SK-N-SH treated with all-trans-retinoic acid at 6 μM for 48 hours (cell line): ENCODE measurements around the gene PRKCQ.

Experiments used
- ATAC-seq: fragments of 200-7000 bp; cut with Tn5 transposase; 3 replicates; pipeline ENCODE4 v1.9.1; 2020; ENCODE audit warnings: mild to moderate bottlenecking, moderate library complexity
- ARNTL ChIP-seq: fragments of 450-650 bp; formaldehyde crosslinking; IDR thresholded peaks from 2 replicates; pipeline ENCODE4 v1.5.0; 2020; ENCODE audit warnings: low read depth, mild to moderate bottlenecking, moderate library complexity, borderline replicate concordance
- BACH2 ChIP-seq: fragments of 250-450 bp; sonication (Bioruptor Pico); IDR thresholded peaks from 2 replicates; pipeline ENCODE4 v1.9.0; 2021; ENCODE audit warnings: mild to moderate bottlenecking, borderline replicate concordance
- CSDC2 ChIP-seq: fragments of 250-450 bp; sonication (Bioruptor Pico); IDR thresholded peaks from 2 replicates; pipeline ENCODE4 v1.5.0; 2020; ENCODE audit warnings: mild to moderate bottlenecking, moderate library complexity
- ESRRG ChIP-seq: fragments of 250-450 bp; sonication (Bioruptor Pico); IDR thresholded peaks from 2 replicates; pipeline ENCODE4 v1.6.1; 2021; ENCODE audit warnings: mild to moderate bottlenecking
- GLIS3 ChIP-seq: fragments of 250-450 bp; sonication (Bioruptor Pico); IDR thresholded peaks from 2 replicates; pipeline ENCODE4 v1.5.0; 2020; ENCODE audit warnings: mild to moderate bottlenecking, moderate library complexity
- ISL1 ChIP-seq: fragments of 250-450 bp; sonication (Bioruptor Pico); IDR thresholded peaks from 2 replicates; pipeline ENCODE4 v2.1.2; 2022; ENCODE audit warnings: mild to moderate bottlenecking, moderate library complexity
- OSR1 ChIP-seq: fragments of 250-450 bp; sonication (Bioruptor Pico); IDR thresholded peaks from 2 replicates; pipeline ENCODE4 v1.8.0; 2022; ENCODE audit warnings: moderate library complexity, mild to moderate bottlenecking, inconsistent platforms
- PPARA ChIP-seq: fragments of 250-450 bp; sonication (Bioruptor Pico); IDR thresholded peaks from 2 replicates; pipeline ENCODE4 v1.5.0; 2020; ENCODE audit warnings: mild to moderate bottlenecking, borderline replicate concordance
- SNAI2 ChIP-seq: fragments of 250-450 bp; sonication (Bioruptor Pico); IDR thresholded peaks from 2 replicates; pipeline ENCODE4 v1.5.0; 2020; ENCODE audit warnings: mild to moderate bottlenecking, moderate library complexity
- TCF4 ChIP-seq: fragments of 250-450 bp; sonication (Bioruptor Pico); IDR thresholded peaks from 2 replicates; pipeline ENCODE4 v1.8.0; 2021; ENCODE audit warnings: mild to moderate bottlenecking, moderate library complexity, borderline replicate concordance
- TOX ChIP-seq: fragments of 250-450 bp; sonication (Bioruptor Pico); IDR thresholded peaks from 2 replicates; pipeline ENCODE4 v1.8.0; 2021; ENCODE audit warnings: mild to moderate bottlenecking, moderate library complexity, borderline replicate concordance
- ZC3H10 ChIP-seq: fragments of 250-450 bp; sonication (Bioruptor Pico); IDR thresholded peaks from 2 replicates; pipeline ENCODE4 v1.5.1; 2021; ENCODE audit warnings: mild to moderate bottlenecking, moderate library complexity
- ZFP3 ChIP-seq: fragments of 250-450 bp; sonication (Bioruptor Pico); IDR thresholded peaks from 2 replicates; pipeline ENCODE4 v1.5.0; 2020; ENCODE audit warnings: mild to moderate bottlenecking, moderate library complexity
- ZFP30 ChIP-seq: fragments of 450-650 bp; formaldehyde crosslinking; IDR thresholded peaks from 2 replicates; pipeline ENCODE4 v1.5.0; 2022; ENCODE audit warnings: mild to moderate bottlenecking, moderate library complexity
- ZNF70 ChIP-seq: fragments of 450-650 bp; formaldehyde crosslinking; IDR thresholded peaks from 2 replicates; pipeline ENCODE4 v1.5.0; 2020; ENCODE audit warnings: mild to moderate bottlenecking, moderate library complexity
- ZNF8 ChIP-seq: fragments of 450-650 bp; formaldehyde crosslinking; IDR thresholded peaks from 2 replicates; pipeline ENCODE4 v1.5.0; 2020; ENCODE audit warnings: mild to moderate bottlenecking, moderate library complexity
- TF ChIP-seq, protein P1 (sequence below): fragments of 250-450 bp; sonication (Bioruptor Pico); IDR thresholded peaks from 2 replicates; pipeline ENCODE4 v1.8.0; 2021; ENCODE audit warnings: low read depth, mild to moderate bottlenecking, moderate library complexity, borderline replicate concordance
- TF ChIP-seq, protein P2 (sequence below): fragments of 250-450 bp; sonication (Bioruptor Pico); IDR thresholded peaks from 2 replicates; pipeline ENCODE4 v1.5.1; 2020; ENCODE audit warnings: low read depth, mild to moderate bottlenecking, moderate library complexity
- TF ChIP-seq, protein P3 (sequence below): fragments of 250-450 bp; sonication (Bioruptor Pico); IDR thresholded peaks from 2 replicates; pipeline ENCODE4 v1.8.0; 2020; ENCODE audit warnings: mild to moderate bottlenecking, moderate library complexity, borderline replicate concordance

The PRKCQ gene

DNA sequence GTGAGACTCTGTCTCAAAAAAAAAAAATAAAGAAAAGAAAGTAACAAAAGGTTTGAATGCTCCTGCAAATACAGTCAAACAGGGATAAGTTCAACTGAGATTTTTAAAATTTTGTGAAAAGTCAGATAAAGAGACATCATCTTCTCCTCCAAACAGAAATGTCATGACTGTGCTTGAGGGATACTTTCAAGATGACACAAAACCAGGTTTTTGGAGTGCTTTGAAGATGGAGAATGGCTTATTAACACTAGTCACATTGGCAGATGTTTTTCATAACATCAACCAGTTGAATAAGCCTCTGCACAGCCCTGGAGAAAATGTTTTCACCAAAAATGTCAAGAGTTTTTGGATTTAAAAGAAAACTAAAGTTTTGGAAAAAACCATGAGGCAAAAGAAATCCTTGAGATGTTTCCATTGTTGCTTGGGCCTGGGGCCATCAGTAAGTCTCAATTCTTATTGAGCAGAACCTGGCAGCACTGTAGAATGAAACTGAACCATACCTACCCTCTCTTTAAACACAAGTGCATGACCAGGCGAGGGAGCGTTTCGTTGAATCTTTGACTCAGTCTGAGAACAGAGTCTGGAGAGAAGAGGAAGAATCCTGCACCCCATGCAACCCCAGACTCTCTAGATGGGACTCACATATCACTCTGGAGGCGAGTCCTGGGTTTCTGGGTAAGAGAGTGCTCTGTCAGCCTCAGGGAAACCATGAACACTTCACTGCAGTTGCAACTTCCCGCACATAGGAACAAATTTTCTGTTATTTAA, 37.4 kb upstream of the PRKCQ start:
- TF ChIP-seq PPARA (CRISPR knock-in tag) (no peak), ESRRG (CRISPR knock-in tag) (no peak), ZC3H10 (CRISPR knock-in tag) (no peak)
- no peak for ATAC-seq

DNA sequence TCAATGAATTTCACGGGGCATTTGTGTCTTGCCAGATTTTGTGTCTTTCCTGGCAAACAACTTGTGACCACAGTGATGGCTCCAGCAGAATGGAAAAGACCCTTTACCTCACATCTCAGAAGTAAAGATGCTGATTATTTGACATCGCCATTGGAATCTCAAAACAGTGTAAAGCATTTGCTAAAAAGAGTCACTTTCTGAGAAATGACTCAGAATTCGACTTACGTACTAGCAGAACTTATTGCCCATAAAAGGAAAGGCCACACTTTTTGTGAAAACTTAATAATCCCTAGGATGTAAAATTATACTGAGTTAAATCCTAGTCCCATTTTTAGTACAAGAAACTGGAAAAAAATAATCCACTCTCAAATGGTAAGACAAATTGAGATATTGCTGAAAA, 35.9 kb upstream of the PRKCQ start:
- no peak for ATAC-seq
- TF ChIP-seq SNAI2 (no peak), ISL1 (CRISPR knock-in tag) (no peak)

DNA sequence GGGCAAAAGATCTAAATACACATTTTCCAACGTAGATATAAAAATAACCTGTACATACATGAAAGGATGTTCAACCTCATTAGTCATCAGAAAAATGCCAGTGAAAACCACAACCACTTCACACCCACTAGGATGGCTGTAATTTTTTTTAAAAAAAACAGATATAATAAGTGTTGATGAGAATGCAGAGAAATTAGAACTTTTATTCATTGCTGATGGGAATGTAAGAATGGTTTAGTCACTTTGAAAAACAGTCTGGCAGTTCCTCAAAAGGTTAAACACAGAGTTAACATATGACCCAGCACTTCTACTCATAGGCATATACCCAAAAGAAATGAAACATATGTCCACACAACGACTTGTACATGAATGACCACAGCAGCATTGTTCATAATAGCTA, 32.3 kb upstream of the PRKCQ start:
- ATAC-seq: no peak
- no peak for TF ChIP-seq GLIS3 (CRISPR knock-in tag)
- no peak for TF ChIP-seq ISL1 (CRISPR knock-in tag)

DNA sequence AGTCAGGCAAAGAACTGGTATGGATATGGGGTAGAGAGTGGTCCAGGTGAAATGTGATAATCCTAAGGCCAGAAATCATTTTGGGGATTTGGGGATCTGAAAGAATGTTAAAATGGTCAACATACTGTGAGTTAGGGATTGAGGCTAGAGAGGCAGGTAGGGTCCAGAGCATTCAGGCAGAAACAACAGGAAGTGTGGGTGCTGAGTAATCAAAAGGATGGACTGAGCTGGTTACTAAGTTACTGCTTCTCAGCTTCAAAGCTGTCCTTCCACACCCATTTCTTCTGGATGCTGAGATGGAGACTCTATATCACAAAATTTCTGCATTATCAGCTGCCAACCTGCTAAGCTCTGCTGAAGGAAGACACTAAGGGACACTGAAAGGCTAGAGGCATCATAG, 30.6 kb upstream of the PRKCQ start:
- TF ChIP-seq CSDC2 (CRISPR knock-in tag) (no peak), ESRRG (CRISPR knock-in tag) (no peak), TOX (CRISPR knock-in tag) (no peak), OSR1 (CRISPR knock-in tag) (no peak), ZNF70 (no peak), TCF4 (no peak), BACH2 (CRISPR knock-in tag) (no peak)
- TF ChIP-seq, protein P1, sequence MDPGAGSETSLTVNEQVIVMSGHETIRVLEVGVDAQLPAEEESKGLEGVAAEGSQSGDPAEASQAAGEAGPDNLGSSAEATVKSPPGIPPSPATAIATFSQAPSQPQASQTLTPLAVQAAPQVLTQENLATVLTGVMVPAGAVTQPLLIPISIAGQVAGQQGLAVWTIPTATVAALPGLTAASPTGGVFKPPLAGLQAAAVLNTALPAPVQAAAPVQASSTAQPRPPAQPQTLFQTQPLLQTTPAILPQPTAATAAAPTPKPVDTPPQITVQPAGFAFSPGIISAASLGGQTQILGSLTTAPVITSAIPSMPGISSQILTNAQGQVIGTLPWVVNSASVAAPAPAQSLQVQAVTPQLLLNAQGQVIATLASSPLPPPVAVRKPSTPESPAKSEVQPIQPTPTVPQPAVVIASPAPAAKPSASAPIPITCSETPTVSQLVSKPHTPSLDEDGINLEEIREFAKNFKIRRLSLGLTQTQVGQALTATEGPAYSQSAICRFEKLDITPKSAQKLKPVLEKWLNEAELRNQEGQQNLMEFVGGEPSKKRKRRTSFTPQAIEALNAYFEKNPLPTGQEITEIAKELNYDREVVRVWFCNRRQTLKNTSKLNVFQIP (CRISPR knock-in tag): no peak
- ATAC-seq: no peak

DNA sequence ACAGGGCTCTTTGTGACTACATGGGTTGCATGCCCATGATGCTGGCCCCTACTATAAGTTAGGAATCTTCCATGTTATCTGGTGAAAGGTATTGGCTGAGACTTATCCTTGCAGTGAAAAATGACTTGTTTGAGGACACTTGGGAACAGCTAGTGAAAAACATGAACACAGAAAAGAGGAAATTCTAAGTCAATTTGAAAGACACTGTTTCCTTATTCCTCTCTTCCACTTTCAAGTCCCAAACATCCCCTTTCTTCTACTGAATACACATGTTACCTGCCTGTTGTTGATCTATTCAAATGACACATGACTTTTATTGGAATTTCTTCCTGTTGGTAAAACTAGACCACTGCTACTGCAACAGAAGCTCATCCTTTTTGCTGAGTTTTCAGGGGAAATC, 29.5 kb upstream of the PRKCQ start:
- TF ChIP-seq PPARA (CRISPR knock-in tag): no peak
- TF ChIP-seq ZNF8 (CRISPR knock-in tag): no peak
- no peak for TF ChIP-seq ISL1 (CRISPR knock-in tag)
- TF ChIP-seq ZFP3 (CRISPR knock-in tag): no peak
- no peak for TF ChIP-seq ZFP30 (CRISPR knock-in tag)
- TF ChIP-seq, protein P1 (CRISPR knock-in tag): no peak
- no peak for TF ChIP-seq GLIS3 (CRISPR knock-in tag)
- no peak for TF ChIP-seq OSR1 (CRISPR knock-in tag)
- no peak for TF ChIP-seq SNAI2
- TF ChIP-seq BACH2 (CRISPR knock-in tag): no peak
- ATAC-seq: no peak

DNA sequence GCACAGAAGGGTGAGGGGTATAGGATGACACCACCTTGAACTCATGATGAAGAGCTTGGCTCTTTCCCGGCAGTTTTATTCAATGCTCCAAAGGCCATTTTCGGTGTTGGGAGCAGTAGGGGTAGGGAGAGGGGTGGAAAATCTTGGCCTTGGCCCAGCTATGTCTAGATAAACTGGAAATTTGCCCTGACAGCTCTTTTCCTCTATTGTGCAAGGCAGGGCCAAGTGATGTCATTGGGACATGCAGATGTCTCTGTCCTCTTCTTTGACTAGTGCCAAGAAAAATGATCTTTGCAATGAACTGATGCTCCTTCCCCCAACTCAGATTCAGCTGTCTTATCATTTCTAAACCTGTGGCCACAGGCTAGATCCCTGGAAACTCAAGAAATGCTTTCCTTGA, 27.7 kb upstream of the PRKCQ start:
- TF ChIP-seq, protein P2, sequence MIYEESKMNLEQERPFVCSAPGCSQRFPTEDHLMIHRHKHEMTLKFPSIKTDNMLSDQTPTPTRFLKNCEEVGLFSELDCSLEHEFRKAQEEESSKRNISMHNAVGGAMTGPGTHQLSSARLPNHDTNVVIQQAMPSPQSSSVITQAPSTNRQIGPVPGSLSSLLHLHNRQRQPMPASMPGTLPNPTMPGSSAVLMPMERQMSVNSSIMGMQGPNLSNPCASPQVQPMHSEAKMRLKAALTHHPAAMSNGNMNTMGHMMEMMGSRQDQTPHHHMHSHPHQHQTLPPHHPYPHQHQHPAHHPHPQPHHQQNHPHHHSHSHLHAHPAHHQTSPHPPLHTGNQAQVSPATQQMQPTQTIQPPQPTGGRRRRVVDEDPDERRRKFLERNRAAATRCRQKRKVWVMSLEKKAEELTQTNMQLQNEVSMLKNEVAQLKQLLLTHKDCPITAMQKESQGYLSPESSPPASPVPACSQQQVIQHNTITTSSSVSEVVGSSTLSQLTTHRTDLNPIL (CRISPR knock-in tag): no peak
- no peak for TF ChIP-seq ZNF8 (CRISPR knock-in tag)
- no peak for ATAC-seq

DNA sequence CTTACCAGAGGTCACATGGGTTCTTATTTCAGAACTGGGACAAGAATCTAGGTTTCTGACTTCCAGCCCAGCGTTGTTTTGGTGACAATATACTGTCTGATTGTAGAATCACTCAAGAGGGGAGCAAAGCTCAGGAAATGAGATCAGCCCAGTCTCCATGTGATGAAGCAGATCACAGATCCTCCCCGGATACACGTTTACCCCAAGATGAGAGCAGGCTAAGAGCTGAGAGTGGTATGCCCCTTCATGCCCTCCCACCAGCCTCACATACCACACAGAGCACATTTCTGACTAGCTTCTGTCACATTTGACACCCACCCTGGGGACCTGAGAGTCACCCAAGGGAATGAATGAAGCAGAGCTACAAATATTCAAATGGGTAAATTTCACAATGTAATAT, 27.1 kb upstream of the PRKCQ start:
- ATAC-seq: no peak
- TF ChIP-seq, protein P2 (CRISPR knock-in tag): no peak
- TF ChIP-seq BACH2 (CRISPR knock-in tag) (no peak), SNAI2 (no peak), ESRRG (CRISPR knock-in tag) (no peak), ARNTL (CRISPR knock-in tag) (no peak), PPARA (CRISPR knock-in tag) (no peak), GLIS3 (CRISPR knock-in tag) (no peak)
- TF ChIP-seq, protein P1 (CRISPR knock-in tag): no peak
- TF ChIP-seq, protein P3, sequence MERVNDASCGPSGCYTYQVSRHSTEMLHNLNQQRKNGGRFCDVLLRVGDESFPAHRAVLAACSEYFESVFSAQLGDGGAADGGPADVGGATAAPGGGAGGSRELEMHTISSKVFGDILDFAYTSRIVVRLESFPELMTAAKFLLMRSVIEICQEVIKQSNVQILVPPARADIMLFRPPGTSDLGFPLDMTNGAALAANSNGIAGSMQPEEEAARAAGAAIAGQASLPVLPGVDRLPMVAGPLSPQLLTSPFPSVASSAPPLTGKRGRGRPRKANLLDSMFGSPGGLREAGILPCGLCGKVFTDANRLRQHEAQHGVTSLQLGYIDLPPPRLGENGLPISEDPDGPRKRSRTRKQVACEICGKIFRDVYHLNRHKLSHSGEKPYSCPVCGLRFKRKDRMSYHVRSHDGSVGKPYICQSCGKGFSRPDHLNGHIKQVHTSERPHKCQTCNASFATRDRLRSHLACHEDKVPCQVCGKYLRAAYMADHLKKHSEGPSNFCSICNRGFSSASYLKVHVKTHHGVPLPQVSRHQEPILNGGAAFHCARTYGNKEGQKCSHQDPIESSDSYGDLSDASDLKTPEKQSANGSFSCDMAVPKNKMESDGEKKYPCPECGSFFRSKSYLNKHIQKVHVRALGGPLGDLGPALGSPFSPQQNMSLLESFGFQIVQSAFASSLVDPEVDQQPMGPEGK: no peak
